ENCODE data around the gene ZPLD1.

Gene ZPLD1

DNA sequence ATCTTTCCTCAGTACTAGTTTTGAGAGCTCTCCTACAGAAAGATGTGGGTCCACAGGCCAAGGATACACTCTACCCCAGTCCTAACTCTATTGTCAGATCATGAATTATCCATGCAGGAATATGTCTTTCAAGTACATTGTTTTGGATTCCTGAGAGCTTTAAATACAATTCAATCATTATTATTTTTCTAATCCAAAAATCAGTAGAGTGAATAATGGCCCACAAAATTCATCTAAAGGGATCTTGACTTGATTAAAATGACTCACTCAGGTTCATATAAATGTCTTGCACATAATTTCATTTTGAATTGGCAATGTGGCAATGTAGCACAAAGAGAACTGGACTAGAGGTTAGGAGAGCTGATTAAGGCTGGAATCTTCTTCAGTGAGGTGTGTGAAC is 93.9 kb downstream of the ZPLD1 start:
- DNase-seq (ENCODE audit: low read depth), result no peak
- TF ChIP-seq, protein P1, sequence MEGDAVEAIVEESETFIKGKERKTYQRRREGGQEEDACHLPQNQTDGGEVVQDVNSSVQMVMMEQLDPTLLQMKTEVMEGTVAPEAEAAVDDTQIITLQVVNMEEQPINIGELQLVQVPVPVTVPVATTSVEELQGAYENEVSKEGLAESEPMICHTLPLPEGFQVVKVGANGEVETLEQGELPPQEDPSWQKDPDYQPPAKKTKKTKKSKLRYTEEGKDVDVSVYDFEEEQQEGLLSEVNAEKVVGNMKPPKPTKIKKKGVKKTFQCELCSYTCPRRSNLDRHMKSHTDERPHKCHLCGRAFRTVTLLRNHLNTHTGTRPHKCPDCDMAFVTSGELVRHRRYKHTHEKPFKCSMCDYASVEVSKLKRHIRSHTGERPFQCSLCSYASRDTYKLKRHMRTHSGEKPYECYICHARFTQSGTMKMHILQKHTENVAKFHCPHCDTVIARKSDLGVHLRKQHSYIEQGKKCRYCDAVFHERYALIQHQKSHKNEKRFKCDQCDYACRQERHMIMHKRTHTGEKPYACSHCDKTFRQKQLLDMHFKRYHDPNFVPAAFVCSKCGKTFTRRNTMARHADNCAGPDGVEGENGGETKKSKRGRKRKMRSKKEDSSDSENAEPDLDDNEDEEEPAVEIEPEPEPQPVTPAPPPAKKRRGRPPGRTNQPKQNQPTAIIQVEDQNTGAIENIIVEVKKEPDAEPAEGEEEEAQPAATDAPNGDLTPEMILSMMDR (IDR thresholded peaks at IDR 0.05; ENCODE audit: low read length, missing control alignments), result no peak
- no peak overlapping the region for H3K4me3 ChIP-seq (replicated peaks; ENCODE audit: low read depth, low read length)
